22Rv1 (cell line): ENCODE results near the gene CTNND2.

Source experiments
- ZFX ChIP-seq: fragments of 450-650 bp; IDR thresholded peaks from 2 replicates; pipeline ENCODE4 v1.6.1; 2017; ENCODE audit warnings: antibody characterized with exemption, borderline replicate concordance
- TF ChIP-seq, protein P1 (sequence below): fragments of 450-650 bp; IDR thresholded peaks from 2 replicates; pipeline ENCODE4 v1.5.1; 2017; ENCODE audit warnings: mild to moderate bottlenecking

DNA sequence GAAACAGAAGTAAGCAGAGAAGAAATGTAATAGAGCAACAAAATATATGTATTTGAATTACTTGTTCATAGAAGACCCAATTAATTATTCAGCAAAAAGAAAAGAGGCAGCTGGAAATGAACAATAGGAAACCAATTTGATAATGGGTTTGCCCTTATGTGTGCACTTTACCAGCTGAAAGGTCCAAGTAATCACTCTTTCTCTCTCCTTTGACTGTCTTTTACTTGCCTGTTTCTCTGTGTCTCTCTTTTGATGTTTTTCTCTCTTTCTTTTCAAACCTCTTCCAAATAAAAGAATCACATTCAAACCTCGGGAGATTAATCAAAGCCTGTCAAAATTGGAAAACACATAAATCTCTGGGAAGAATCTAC lies 51.5 kb downstream of the CTNND2 start:
- TF ChIP-seq, protein P1, sequence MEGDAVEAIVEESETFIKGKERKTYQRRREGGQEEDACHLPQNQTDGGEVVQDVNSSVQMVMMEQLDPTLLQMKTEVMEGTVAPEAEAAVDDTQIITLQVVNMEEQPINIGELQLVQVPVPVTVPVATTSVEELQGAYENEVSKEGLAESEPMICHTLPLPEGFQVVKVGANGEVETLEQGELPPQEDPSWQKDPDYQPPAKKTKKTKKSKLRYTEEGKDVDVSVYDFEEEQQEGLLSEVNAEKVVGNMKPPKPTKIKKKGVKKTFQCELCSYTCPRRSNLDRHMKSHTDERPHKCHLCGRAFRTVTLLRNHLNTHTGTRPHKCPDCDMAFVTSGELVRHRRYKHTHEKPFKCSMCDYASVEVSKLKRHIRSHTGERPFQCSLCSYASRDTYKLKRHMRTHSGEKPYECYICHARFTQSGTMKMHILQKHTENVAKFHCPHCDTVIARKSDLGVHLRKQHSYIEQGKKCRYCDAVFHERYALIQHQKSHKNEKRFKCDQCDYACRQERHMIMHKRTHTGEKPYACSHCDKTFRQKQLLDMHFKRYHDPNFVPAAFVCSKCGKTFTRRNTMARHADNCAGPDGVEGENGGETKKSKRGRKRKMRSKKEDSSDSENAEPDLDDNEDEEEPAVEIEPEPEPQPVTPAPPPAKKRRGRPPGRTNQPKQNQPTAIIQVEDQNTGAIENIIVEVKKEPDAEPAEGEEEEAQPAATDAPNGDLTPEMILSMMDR: no peak
- TF ChIP-seq ZFX: no peak
